ENCODE measurements around the gene FRYL.

- TF ChIP-seq TAF1 (IDR thresholded peaks at IDR 0.05; ENCODE audit: low read depth) (no peak), RAD21 (IDR thresholded peaks at IDR 0.05; ENCODE audit: low read depth) (no peak), EP300 (IDR thresholded peaks at IDR 0.05; ENCODE audit: borderline replicate concordance) (no peak), ZBTB7A (IDR thresholded peaks at IDR 0.05; ENCODE audit: low read depth) (no peak), CEBPB (IDR thresholded peaks at IDR 0.05) (no peak), FOXM1 (IDR thresholded peaks at IDR 0.05; ENCODE audit: borderline replicate concordance, low read depth) (no peak), CREB1 (IDR thresholded peaks at IDR 0.05; ENCODE audit: low read depth) (no peak), EGR1 (IDR thresholded peaks at IDR 0.05) (no peak), TEAD4 (IDR thresholded peaks at IDR 0.05) (no peak), USF1 (IDR thresholded peaks at IDR 0.05) (no peak), TCF12 (IDR thresholded peaks at IDR 0.05; ENCODE audit: low read depth) (no peak)
- TF ChIP-seq, protein P1, sequence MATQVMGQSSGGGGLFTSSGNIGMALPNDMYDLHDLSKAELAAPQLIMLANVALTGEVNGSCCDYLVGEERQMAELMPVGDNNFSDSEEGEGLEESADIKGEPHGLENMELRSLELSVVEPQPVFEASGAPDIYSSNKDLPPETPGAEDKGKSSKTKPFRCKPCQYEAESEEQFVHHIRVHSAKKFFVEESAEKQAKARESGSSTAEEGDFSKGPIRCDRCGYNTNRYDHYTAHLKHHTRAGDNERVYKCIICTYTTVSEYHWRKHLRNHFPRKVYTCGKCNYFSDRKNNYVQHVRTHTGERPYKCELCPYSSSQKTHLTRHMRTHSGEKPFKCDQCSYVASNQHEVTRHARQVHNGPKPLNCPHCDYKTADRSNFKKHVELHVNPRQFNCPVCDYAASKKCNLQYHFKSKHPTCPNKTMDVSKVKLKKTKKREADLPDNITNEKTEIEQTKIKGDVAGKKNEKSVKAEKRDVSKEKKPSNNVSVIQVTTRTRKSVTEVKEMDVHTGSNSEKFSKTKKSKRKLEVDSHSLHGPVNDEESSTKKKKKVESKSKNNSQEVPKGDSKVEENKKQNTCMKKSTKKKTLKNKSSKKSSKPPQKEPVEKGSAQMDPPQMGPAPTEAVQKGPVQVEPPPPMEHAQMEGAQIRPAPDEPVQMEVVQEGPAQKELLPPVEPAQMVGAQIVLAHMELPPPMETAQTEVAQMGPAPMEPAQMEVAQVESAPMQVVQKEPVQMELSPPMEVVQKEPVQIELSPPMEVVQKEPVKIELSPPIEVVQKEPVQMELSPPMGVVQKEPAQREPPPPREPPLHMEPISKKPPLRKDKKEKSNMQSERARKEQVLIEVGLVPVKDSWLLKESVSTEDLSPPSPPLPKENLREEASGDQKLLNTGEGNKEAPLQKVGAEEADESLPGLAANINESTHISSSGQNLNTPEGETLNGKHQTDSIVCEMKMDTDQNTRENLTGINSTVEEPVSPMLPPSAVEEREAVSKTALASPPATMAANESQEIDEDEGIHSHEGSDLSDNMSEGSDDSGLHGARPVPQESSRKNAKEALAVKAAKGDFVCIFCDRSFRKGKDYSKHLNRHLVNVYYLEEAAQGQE (IDR thresholded peaks at IDR 0.05; ENCODE audit: low read depth) = no peak
- TF ChIP-seq, protein P2, sequence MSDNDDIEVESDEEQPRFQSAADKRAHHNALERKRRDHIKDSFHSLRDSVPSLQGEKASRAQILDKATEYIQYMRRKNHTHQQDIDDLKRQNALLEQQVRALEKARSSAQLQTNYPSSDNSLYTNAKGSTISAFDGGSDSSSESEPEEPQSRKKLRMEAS (IDR thresholded peaks at IDR 0.05) = no peak
Measured at GRCh38 chr4:48686369-48686768, 93.7 kb downstream of the FRYL start.
